ENCODE measurements around the gene CLDN22.

CLDN22 gene

DNA sequence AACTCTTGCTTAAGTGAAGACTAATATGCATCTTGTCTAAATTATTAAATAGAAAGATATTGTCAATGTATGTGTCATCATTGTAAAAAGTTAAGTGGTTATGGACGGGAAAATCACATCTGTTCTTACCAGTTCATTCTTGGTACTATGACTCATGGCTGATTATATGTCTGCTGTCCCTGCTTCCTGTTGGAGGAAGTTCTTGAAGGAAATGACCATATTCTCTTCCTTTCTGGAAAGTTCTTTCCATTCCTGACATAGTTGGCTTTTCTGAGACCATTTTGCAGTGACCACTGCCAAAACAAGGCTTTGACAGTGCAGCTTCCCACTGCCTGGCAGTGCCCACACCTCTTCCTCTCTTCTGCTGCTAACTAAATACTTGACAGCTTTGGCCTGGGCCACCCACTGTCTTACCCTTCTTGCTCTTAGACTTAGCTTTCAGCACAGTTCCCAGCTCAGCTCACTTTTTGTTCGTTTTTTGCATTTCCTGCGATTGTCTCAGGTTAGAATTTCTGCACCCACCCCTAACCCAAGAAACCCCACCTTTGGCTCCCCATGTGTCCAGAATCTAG is 15.4 kb upstream of the CLDN22 start:
- TF ChIP-seq CTCF (IDR thresholded peaks at IDR 0.05) (no peak), ZFX (IDR thresholded peaks at IDR 0.05; ENCODE audit: borderline replicate concordance) (no peak)
- no peak overlapping the region for H3K27ac ChIP-seq

- H3K27ac ChIP-seq = no peak overlapping the region
- TF ChIP-seq CTCF (IDR thresholded peaks at IDR 0.05) (no peak), ZFX (IDR thresholded peaks at IDR 0.05; ENCODE audit: borderline replicate concordance) (no peak)
These were observed 13.9 kb upstream of the CLDN22 start for GRCh38 chr4:183333983-183334382.

GRCh38 chr4:183333202-183333601 is 13.1 kb upstream of the CLDN22 start:
- H3K27ac ChIP-seq = no peak overlapping the region
- TF ChIP-seq CTCF (IDR thresholded peaks at IDR 0.05) (no peak), ZFX (IDR thresholded peaks at IDR 0.05; ENCODE audit: borderline replicate concordance) (no peak)

DNA sequence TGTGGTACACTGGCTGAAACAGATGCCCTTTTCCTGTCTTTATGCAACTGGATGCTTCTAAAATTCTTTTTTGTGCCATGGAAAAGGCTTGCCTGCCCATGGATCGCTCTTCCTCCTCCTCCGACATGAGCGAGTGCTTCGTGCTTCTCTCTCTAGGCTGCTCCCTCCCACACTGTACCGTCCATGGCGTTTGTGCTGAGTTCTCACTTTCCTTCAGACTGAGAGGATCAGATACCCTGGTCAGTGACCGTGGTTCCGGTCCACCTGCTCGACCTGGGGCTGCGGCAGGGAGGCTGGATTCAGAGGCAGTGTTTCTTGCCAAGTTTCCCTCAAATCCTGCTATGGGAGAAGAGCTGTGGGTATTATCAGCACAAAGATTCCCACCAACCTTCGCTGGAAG is 12.4 kb upstream of the CLDN22 start:
- no peak for TF ChIP-seq CTCF (IDR thresholded peaks at IDR 0.05)
- no peak for TF ChIP-seq ZFX (IDR thresholded peaks at IDR 0.05; ENCODE audit: borderline replicate concordance)
- H3K27ac ChIP-seq = no peak overlapping the region

GRCh38 chr4:183330841-183331240 is 10.8 kb upstream of the CLDN22 start:
- no peak overlapping the region for H3K27ac ChIP-seq
- TF ChIP-seq CTCF (IDR thresholded peaks at IDR 0.05) = no peak
- no peak for TF ChIP-seq ZFX (IDR thresholded peaks at IDR 0.05; ENCODE audit: borderline replicate concordance)

- no peak overlapping the region for H3K27ac ChIP-seq
- TF ChIP-seq CTCF (IDR thresholded peaks at IDR 0.05) = no peak
- no peak for TF ChIP-seq ZFX (IDR thresholded peaks at IDR 0.05; ENCODE audit: borderline replicate concordance)
These were observed 10.1 kb upstream of the CLDN22 start for GRCh38 chr4:183329954-183330742.

GRCh38 chr4:183329244-183329643 is 9.2 kb upstream of the CLDN22 start:
- TF ChIP-seq CTCF (IDR thresholded peaks at IDR 0.05) = no peak
- TF ChIP-seq ZFX (IDR thresholded peaks at IDR 0.05; ENCODE audit: borderline replicate concordance) = no peak
- no peak overlapping the region for H3K27ac ChIP-seq

All from 22Rv1 (cell line).